Measurements from ENCODE around the gene CENPU.

- TF ChIP-seq CTCF (IDR thresholded peaks at IDR 0.05) = no peak
- no peak for TF ChIP-seq EZH2 (IDR thresholded peaks at IDR 0.05; ENCODE audit: borderline replicate concordance, insufficient read depth, low read depth, low read length, poor library complexity, severe bottlenecking)
Observed at GRCh38 chr4:184733654-184734524, at the start of gene CENPU.
